IMR-90 (cell line): ENCODE data around the gene GRPR.

Experiments used
- BHLHE40 ChIP-seq: fragments of 150-350 bp; IDR thresholded peaks from 2 replicates; pipeline ENCODE4 v1.6.1; 2016; ENCODE audit warnings: mild to moderate bottlenecking, low read depth, low read length
- CTCF ChIP-seq: conservative IDR thresholded peaks from 2 replicates; pipeline ENCODE4 v1.5.1; 2012; ENCODE audit warnings: mild to moderate bottlenecking, low read depth, low read length, improper control_type of control experiment
- ELK1 ChIP-seq: fragments of 150-350 bp; IDR thresholded peaks from 2 replicates; pipeline ENCODE4 v1.6.1; 2016; ENCODE audit warnings: low read depth, mild to moderate bottlenecking, low read length, moderate library complexity, borderline replicate concordance
- FOS ChIP-seq: fragments of 150-350 bp; IDR thresholded peaks from 2 replicates; pipeline ENCODE4 v1.6.1; 2016; ENCODE audit warnings: low read depth, low read length
- MAZ ChIP-seq: IDR thresholded peaks from 2 replicates; pipeline ENCODE4 v1.6.1; 2012; ENCODE audit warnings: low read depth, mild to moderate bottlenecking, low read length, improper control_type of control experiment, moderate library complexity, borderline replicate concordance
- MXI1 ChIP-seq: IDR thresholded peaks from 2 replicates; pipeline ENCODE4 v1.6.1; 2012; ENCODE audit warnings: low read depth, mild to moderate bottlenecking, low read length, moderate library complexity, borderline replicate concordance
- POLR2A ChIP-seq: IDR thresholded peaks from 2 replicates; pipeline ENCODE4 v1.6.1; 2012; ENCODE audit warnings: mild to moderate bottlenecking, low read depth, low read length
- RAD21 ChIP-seq: IDR thresholded peaks from 2 replicates; pipeline ENCODE4 v1.6.1; 2012; ENCODE audit warnings: low read length, improper control_type of control experiment
- RCOR1 ChIP-seq: IDR thresholded peaks from 2 replicates; pipeline ENCODE4 v1.6.1; 2012; ENCODE audit warnings: mild to moderate bottlenecking, low read length, improper control_type of control experiment; ENCODE audit not compliant: insufficient replicate concordance
- RFX5 ChIP-seq: IDR thresholded peaks from 2 replicates; pipeline ENCODE4 v1.8.0; 2012; ENCODE audit warnings: low read depth, mild to moderate bottlenecking, low read length, moderate library complexity
- SMC3 ChIP-seq: fragments of 150-350 bp; IDR thresholded peaks from 2 replicates; pipeline ENCODE4 v1.6.1; 2016; ENCODE audit warnings: low read depth, mild to moderate bottlenecking, antibody characterized with exemption, low read length, moderate library complexity

GRCh38 chrX:16138108-16138427 is 14.7 kb downstream of the GRPR start:
- TF ChIP-seq ELK1 (no peak), RAD21 (no peak), CTCF (no peak), MXI1 (no peak), BHLHE40 (no peak), SMC3 (no peak), RFX5 (no peak), RCOR1 (no peak), POLR2A (no peak), MAZ (no peak), FOS (no peak)
